MG63 (cell line): ENCODE measurements around the gene TTC31. TPM values are rescaled to one million over a fixed set of nuclear protein-coding genes. Genes with fewer than 3 reads are reported as not detected.
"Not testable (repeated sequence)": the region's sequence is repeated elsewhere in the genome, so short reads cannot be mapped to it uniquely, and the experiment has no call there.

Experiments
- DNase-seq: peaks from one replicate; pipeline ENCODE4 v3.0.0-alpha.2; 2020
- H3K27me3 ChIP-seq: fragments of 250-450 bp; sonication (Bioruptor Pico); 2 replicates; pipeline ENCODE4 v1.5.1; 2020; ENCODE audit warnings: mild to moderate bottlenecking, moderate library complexity
- H3K36me3 ChIP-seq: fragments of 250-450 bp; sonication (Bioruptor Pico); 2 replicates; pipeline ENCODE4 v1.5.1; 2020; ENCODE audit warnings: mild to moderate bottlenecking, moderate library complexity
- H3K4me3 ChIP-seq: fragments of 250-450 bp; sonication (Bioruptor Pico); 2 replicates; pipeline ENCODE4 v1.5.1; 2020; ENCODE audit warnings: mild to moderate bottlenecking, moderate library complexity
- H3K9me3 ChIP-seq: fragments of 250-450 bp; sonication (Bioruptor Pico); 2 replicates; pipeline ENCODE4 v1.5.1; 2020; ENCODE audit warnings: mild to moderate bottlenecking, moderate library complexity
- total RNA-seq: library from RNA; depleted of rRNA; stranded (reverse); fragments of >200 nt; shearing (Covaris generic); gene quantifications from 2 replicates; pipeline ENCODE4 v1.2.3, GENCODE V29; 2014; ENCODE audit warnings: low replicate concordance

The TTC31 gene
- total RNA-seq, 1 experiment from 2014 or later, result 16.3 TPM

GRCh38 chr2:74448771-74449170 lies 34.1 kb upstream of the TTC31 start:
- Histone ChIP-seq H3K4me3 (no peak overlapping the region), H3K9me3 (no peaks in the 10 kb centered on the region), H3K27me3 (no peaks in the 10 kb centered on the region), H3K36me3 (no peaks in the 10 kb centered on the region)
- no peak for DNase-seq

- DNase-seq, result no peak
- no peaks in the 10 kb centered on the region for H3K36me3 ChIP-seq
- H3K9me3 ChIP-seq, result no peaks in the 10 kb centered on the region
- H3K27me3 ChIP-seq, result no peaks in the 10 kb centered on the region
- H3K4me3 ChIP-seq, result no peak overlapping the region
Observed at GRCh38 chr2:74450570-74451190, 32.2 kb upstream of the TTC31 start.

GRCh38 chr2:74454654-74455511 lies 28.0 kb upstream of the TTC31 start, which contains the start of gene INO80B:
Gene INO80B, plus strand, starts transcription at chr2:74455087. Its CDS starts 30 bp downstream, at chr2:74455117.
- H3K4me3 ChIP-seq, result peak within 1 kb of the TSS; percentile 67
- H3K9me3 ChIP-seq, result no peaks in the 10 kb centered on the region
- no peaks in the 10 kb centered on the region for H3K27me3 ChIP-seq
- DNase-seq, result peak; percentile 91
- H3K36me3 ChIP-seq, result peaks cover 9% of the 10 kb centered on the region

GRCh38 chr2:74457129-74457548 lies 25.7 kb upstream of the TTC31 start:
- no peaks in the 10 kb centered on the region for H3K9me3 ChIP-seq
- no peak for DNase-seq
- H3K4me3 ChIP-seq, result peak overlapping the region; percentile 72; the same call in 1 of the 2 replicates
- H3K27me3 ChIP-seq, result no peaks in the 10 kb centered on the region
- peaks cover 15% of the 10 kb centered on the region for H3K36me3 ChIP-seq

- Histone ChIP-seq H3K9me3 (no peaks in the 10 kb centered on the region), H3K36me3 (peaks cover 20% of the 10 kb centered on the region), H3K27me3 (no peaks in the 10 kb centered on the region), H3K4me3 (peak overlapping the region; percentile 72)
- DNase-seq, result peak; percentile 33
Observed at GRCh38 chr2:74457549-74458131, 25.2 kb upstream of the TTC31 start.

- H3K36me3 ChIP-seq, result peaks cover 27% of the 10 kb centered on the region
- peak; percentile 100 for DNase-seq
- no peaks in the 10 kb centered on the region for H3K27me3 ChIP-seq
- H3K9me3 ChIP-seq, result no peaks in the 10 kb centered on the region
- peak within 1 kb of the TSS; percentile 72 for H3K4me3 ChIP-seq
Observed at GRCh38 chr2:74458132-74458937, 24.5 kb upstream of the TTC31 start, which contains the start of gene WBP1. Gene WBP1, plus strand, starts transcription at chr2:74458438. Its CDS starts 165 bp downstream, at chr2:74458603.

- H3K27me3 ChIP-seq, result no peaks in the 10 kb centered on the region
- H3K4me3 ChIP-seq, result peak overlapping the region; percentile 72
- DNase-seq, result no peak
- peaks cover 27% of the 10 kb centered on the region for H3K36me3 ChIP-seq
- H3K9me3 ChIP-seq, result no peaks in the 10 kb centered on the region
Observed at GRCh38 chr2:74458938-74459363, 23.9 kb upstream of the TTC31 start.

GRCh38 chr2:74459503-74460118 lies 23.3 kb upstream of the TTC31 start:
- not testable (repeated sequence) for DNase-seq, H3K9me3 ChIP-seq, H3K27me3 ChIP-seq
- peaks cover 27% of the 10 kb centered on the region for H3K36me3 ChIP-seq
- peak overlapping the region; percentile 72; the same call in 1 of the 2 replicates for H3K4me3 ChIP-seq

GRCh38 chr2:74460187-74460586 lies 22.7 kb upstream of the TTC31 start:
- DNase-seq, H3K4me3 ChIP-seq, H3K9me3 ChIP-seq, H3K27me3 ChIP-seq: not testable (repeated sequence)
- H3K36me3 ChIP-seq, result peaks cover 27% of the 10 kb centered on the region

- no peaks in the 10 kb centered on the region for H3K27me3 ChIP-seq
- DNase-seq, result no peak
- no peak overlapping the region for H3K4me3 ChIP-seq
- peaks cover 22% of the 10 kb centered on the region for H3K36me3 ChIP-seq
- H3K9me3 ChIP-seq, result no peaks in the 10 kb centered on the region
Observed at GRCh38 chr2:74461187-74462053, 21.5 kb upstream of the TTC31 start.

- H3K4me3 ChIP-seq, result no peak overlapping the region
- H3K27me3 ChIP-seq, result no peaks in the 10 kb centered on the region
- DNase-seq, result no peak
- no peaks in the 10 kb centered on the region for H3K9me3 ChIP-seq
- H3K36me3 ChIP-seq, result peaks cover 18% of the 10 kb centered on the region
Observed at GRCh38 chr2:74462054-74462785, 20.7 kb upstream of the TTC31 start.

- Histone ChIP-seq H3K36me3 (peaks cover 18% of the 10 kb centered on the region), H3K27me3 (no peaks in the 10 kb centered on the region), H3K9me3 (no peaks in the 10 kb centered on the region), H3K4me3 (no peak overlapping the region)
- DNase-seq, result no peak
Observed at GRCh38 chr2:74462786-74463105, 20.1 kb upstream of the TTC31 start.

GRCh38 chr2:74464406-74464805 lies 18.5 kb upstream of the TTC31 start:
- Histone ChIP-seq H3K36me3 (peaks cover 18% of the 10 kb centered on the region), H3K4me3 (peak overlapping the region; percentile 97), H3K9me3 (no peaks in the 10 kb centered on the region), H3K27me3 (no peaks in the 10 kb centered on the region)
- no peak for DNase-seq

GRCh38 chr2:74470742-74471141 lies 12.1 kb upstream of the TTC31 start:
- DNase-seq, H3K4me3 ChIP-seq, H3K9me3 ChIP-seq, H3K27me3 ChIP-seq: not testable (repeated sequence)
- H3K36me3 ChIP-seq, result peaks cover 12% of the 10 kb centered on the region
